ACC112 (cell line): ENCODE results near the gene R3HDM2.

Experiments
- H2AFZ ChIP-seq: fragments of 200-600 bp; sonication (generic); one replicate; pipeline ENCODE4 v1.6.0; 2017; ENCODE audit warnings: antibody characterized with exemption, low read length; ENCODE audit not compliant: unreplicated experiment
- H3K27ac ChIP-seq: fragments of 200-600 bp; sonication (generic); 2 replicates; pipeline ENCODE4 v1.5.1; 2014; ENCODE audit warnings: low read depth, mild to moderate bottlenecking, antibody characterized with exemption, low read length, moderate library complexity
- H3K27me3 ChIP-seq: fragments of 200-600 bp; sonication (generic); 2 replicates; pipeline ENCODE4 v1.6.1; 2014; ENCODE audit warnings: mild to moderate bottlenecking, antibody characterized with exemption, low read length, moderate library complexity, mixed read lengths; ENCODE audit not compliant: insufficient read depth
- H3K36me3 ChIP-seq: fragments of 200-600 bp; sonication (generic); 2 replicates; pipeline ENCODE4 v1.6.1; 2016; ENCODE audit warnings: mild to moderate bottlenecking, antibody characterized with exemption, low read length, moderate library complexity, mixed read lengths; ENCODE audit not compliant: insufficient read depth
- H3K4me1 ChIP-seq: fragments of 200-600 bp; sonication (generic); one replicate; pipeline ENCODE4 v1.6.1; 2016; ENCODE audit warnings: low read length, mixed read lengths; ENCODE audit not compliant: insufficient read depth, unreplicated experiment, control insufficient read depth
- H3K4me3 ChIP-seq: fragments of 200-600 bp; sonication (generic); 2 replicates; pipeline ENCODE4 v1.5.1; 2014; ENCODE audit warnings: mild to moderate bottlenecking, low read depth, low read length
- H3K79me2 ChIP-seq: fragments of 200-600 bp; sonication (generic); one replicate; pipeline ENCODE4 v1.6.0; 2016; ENCODE audit warnings: low read length; ENCODE audit not compliant: control insufficient read depth, unreplicated experiment, insufficient read depth

Gene R3HDM2

GRCh38 chr12:57239587-57240065 is 191.2 kb downstream of the R3HDM2 start:
- H3K4me3 ChIP-seq, result peak overlapping the region; percentile 76
- no peak overlapping the region for H3K27ac ChIP-seq
- H3K27me3 ChIP-seq, result peaks cover 21% of the 10 kb centered on the region
- H3K36me3 ChIP-seq, result no peaks in the 10 kb centered on the region
- no peaks in the 10 kb centered on the region for H3K79me2 ChIP-seq
- H3K4me1 ChIP-seq, result peaks cover 39% of the 10 kb centered on the region
- peak overlapping the region; percentile 22 for H2AFZ ChIP-seq

GRCh38 chr12:57238854-57239554 is 191.8 kb downstream of the R3HDM2 start:
- no peaks in the 10 kb centered on the region for H3K79me2 ChIP-seq
- no peak overlapping the region for H3K27ac ChIP-seq
- peaks cover 21% of the 10 kb centered on the region for H3K27me3 ChIP-seq
- H3K4me3 ChIP-seq, result peak overlapping the region; percentile 76
- H3K4me1 ChIP-seq, result peaks cover 44% of the 10 kb centered on the region
- H2AFZ ChIP-seq, result peak overlapping the region; percentile 22
- no peaks in the 10 kb centered on the region for H3K36me3 ChIP-seq

GRCh38 chr12:57237932-57238853 is 192.7 kb downstream of the R3HDM2 start:
- Histone ChIP-seq H3K4me1 (peaks cover 50% of the 10 kb centered on the region), H3K4me3 (no peak overlapping the region), H3K27ac (no peak overlapping the region), H3K27me3 (peaks cover 21% of the 10 kb centered on the region), H3K36me3 (peaks cover 5% of the 10 kb centered on the region; the same call in 1 of the 2 replicates), H3K79me2 (no peaks in the 10 kb centered on the region), H2AFZ (no peak overlapping the region)

- H3K4me1 ChIP-seq, result peaks cover 49% of the 10 kb centered on the region
- peaks cover 18% of the 10 kb centered on the region for H3K27me3 ChIP-seq
Measured at GRCh38 chr12:57237596-57237931, 193.3 kb downstream of the R3HDM2 start.

GRCh38 chr12:57236925-57237595 is 193.8 kb downstream of the R3HDM2 start:
- Histone ChIP-seq H3K79me2 (peaks cover 10% of the 10 kb centered on the region), H2AFZ (no peak overlapping the region), H3K27me3 (peaks cover 13% of the 10 kb centered on the region; the same call in 1 of the 2 replicates), H3K4me3 (no peak overlapping the region), H3K36me3 (peaks cover 16% of the 10 kb centered on the region; the same call in 1 of the 2 replicates), H3K4me1 (peaks cover 49% of the 10 kb centered on the region), H3K27ac (no peak overlapping the region)

More at GRCh38 chr12:57237596-57237931, 193.3 kb downstream of the R3HDM2 start:
- H2AFZ ChIP-seq, result no peak overlapping the region
- H3K4me3 ChIP-seq, result no peak overlapping the region
- peaks cover 5% of the 10 kb centered on the region for H3K79me2 ChIP-seq
- H3K36me3 ChIP-seq, result peaks cover 11% of the 10 kb centered on the region; the same call in 1 of the 2 replicates
- H3K27ac ChIP-seq, result no peak overlapping the region

GRCh38 chr12:57236201-57236924 is 194.5 kb downstream of the R3HDM2 start:
- Histone ChIP-seq H3K27ac (no peak overlapping the region), H3K27me3 (peaks cover 6% of the 10 kb centered on the region; the same call in 1 of the 2 replicates), H3K4me3 (no peak overlapping the region), H3K36me3 (peaks cover 23% of the 10 kb centered on the region; the same call in 1 of the 2 replicates), H3K4me1 (peaks cover 54% of the 10 kb centered on the region), H3K79me2 (peaks cover 17% of the 10 kb centered on the region), H2AFZ (no peak overlapping the region)

GRCh38 chr12:57235728-57236131 is 195.1 kb downstream of the R3HDM2 start:
- Histone ChIP-seq H3K4me3 (no peak overlapping the region), H2AFZ (no peak overlapping the region), H3K36me3 (peaks cover 23% of the 10 kb centered on the region; the same call in 1 of the 2 replicates), H3K79me2 (peaks cover 24% of the 10 kb centered on the region), H3K4me1 (peaks cover 52% of the 10 kb centered on the region), H3K27me3 (no peaks in the 10 kb centered on the region), H3K27ac (peak overlapping the region; percentile 81)

- Histone ChIP-seq H2AFZ (no peak overlapping the region), H3K36me3 (peaks cover 23% of the 10 kb centered on the region; the same call in 1 of the 2 replicates), H3K4me1 (peaks cover 49% of the 10 kb centered on the region), H3K4me3 (no peak overlapping the region), H3K79me2 (peaks cover 29% of the 10 kb centered on the region), H3K27me3 (no peaks in the 10 kb centered on the region), H3K27ac (peak overlapping the region; percentile 81)
Measured at GRCh38 chr12:57235017-57235727, 195.7 kb downstream of the R3HDM2 start.

- Histone ChIP-seq H3K36me3 (peaks cover 23% of the 10 kb centered on the region; the same call in 1 of the 2 replicates), H3K4me3 (no peak overlapping the region), H3K4me1 (peaks cover 47% of the 10 kb centered on the region), H3K27me3 (no peaks in the 10 kb centered on the region), H3K27ac (peak overlapping the region; percentile 81), H2AFZ (no peak overlapping the region), H3K79me2 (peaks cover 35% of the 10 kb centered on the region)
Measured at GRCh38 chr12:57234571-57235016, 196.2 kb downstream of the R3HDM2 start.
